SKM-1 (cell line): ENCODE results near the gene SIGLEC1.

Experiments used
- DNase-seq: peaks from one replicate; lab custom pipeline; 2025; ENCODE audit not compliant: unreplicated experiment; lab: John Stamatoyannopoulos, UW

SIGLEC1 gene

DNA sequence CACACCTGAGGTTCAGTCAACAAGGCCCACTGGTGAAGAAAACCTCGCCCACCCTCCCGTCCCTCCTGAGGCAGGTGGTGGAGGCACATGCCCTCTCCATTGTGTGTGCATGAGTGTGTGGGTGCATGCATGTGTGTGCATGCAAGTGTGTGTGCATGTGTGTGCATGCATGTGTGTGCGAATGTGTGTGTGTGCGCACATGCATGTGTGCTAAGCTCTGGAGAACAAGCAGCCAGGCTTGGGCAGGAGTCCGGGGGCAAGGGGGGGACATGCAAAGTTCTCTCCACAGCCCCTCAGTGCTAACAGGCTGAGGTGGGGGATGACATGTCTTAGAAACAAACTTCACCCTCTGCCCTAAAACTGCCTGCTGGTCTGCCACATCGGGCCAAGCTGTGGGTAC is 17.0 kb upstream of the SIGLEC1 start:
- DNase-seq: no peak

DNA sequence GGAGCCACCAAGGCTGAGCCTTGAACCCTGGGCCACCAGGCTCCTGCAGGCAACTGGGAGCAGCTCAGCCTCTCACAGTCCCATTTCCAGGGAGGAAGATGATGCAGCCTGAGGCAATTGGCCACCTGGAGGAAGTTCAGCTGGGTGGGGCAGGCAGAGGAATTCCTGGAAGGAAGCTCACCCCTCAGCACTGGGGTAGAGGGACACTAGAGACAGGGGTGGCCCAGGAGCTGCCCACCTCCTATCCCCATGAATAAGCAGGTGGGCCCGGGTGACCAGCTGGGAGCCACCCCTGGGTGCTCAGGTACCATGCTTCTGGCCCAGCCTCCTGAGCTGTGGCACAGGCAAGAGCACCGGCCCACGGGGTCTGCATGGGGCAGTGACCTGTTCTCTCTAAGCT is 16.5 kb upstream of the SIGLEC1 start:
- DNase-seq: no peak

DNA sequence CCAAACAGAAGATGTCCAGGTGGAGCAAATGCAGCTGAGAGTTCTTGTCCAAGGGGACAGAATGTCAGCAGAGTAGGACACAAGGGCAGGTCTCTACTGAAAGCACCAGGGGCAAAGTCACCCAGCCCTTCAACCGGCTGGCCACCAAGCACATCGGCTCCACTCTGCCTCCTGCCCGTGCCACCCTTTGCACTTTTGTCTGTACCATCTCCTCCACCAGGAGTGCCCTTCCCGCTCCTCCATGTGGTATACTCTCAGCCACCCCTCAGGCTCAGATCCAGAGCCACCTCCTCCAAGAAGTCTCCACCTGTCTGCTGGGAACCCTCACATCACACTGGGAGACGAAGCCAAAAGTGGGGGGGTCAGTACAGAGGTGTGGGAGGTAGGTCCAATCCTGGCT is 16.0 kb upstream of the SIGLEC1 start:
- no peak for DNase-seq

DNA sequence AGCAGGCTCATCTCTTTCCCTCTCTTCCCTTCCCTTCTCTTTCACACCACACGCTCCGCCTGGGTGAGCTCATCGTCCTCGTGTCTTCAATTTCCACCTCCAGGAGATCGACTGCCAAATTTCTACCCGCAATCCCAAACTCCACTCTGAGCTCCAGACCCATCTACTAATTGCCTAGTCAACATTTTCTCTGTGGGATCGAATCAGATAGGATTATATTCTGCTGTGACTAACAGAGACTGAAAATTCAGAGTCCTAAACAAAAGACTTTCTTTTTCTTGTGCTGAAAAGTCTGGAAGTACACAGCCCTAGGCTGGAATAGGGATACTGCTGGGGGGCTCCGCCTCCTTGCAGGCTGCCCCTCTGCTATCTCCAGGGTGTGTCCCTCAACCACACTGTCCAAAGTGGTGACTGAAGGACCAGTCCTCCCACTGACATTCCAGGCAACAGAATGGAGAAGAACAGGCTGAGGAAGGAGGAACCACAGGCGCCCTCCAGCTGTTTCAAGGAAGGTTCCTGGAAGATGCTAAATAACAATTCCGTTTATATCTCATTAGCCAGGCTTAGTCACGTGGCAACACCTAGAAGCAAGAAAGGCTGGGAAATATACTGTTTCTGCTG is 15.1 kb upstream of the SIGLEC1 start:
- no peak for DNase-seq

DNA sequence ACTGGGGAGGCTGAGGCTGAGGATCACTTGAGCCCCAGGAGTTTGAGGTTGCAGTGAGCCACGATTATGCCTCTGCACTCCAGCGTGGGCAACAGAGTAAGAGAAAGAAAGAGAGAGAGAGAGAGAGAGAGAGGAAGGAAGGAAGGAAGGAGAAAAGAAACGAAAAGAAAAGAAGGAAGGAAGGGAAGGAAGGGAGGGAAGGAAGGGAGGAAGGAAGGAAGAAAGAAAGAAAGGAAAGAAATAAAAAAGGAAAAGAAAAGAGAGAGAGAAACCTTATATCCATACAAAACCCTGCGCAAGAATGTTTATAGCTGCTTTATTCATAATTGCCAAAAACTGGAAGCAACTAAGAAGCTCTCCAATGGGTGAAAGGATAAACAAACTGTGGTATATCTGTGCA is 12.0 kb upstream of the SIGLEC1 start:
- DNase-seq: no peak

DNA sequence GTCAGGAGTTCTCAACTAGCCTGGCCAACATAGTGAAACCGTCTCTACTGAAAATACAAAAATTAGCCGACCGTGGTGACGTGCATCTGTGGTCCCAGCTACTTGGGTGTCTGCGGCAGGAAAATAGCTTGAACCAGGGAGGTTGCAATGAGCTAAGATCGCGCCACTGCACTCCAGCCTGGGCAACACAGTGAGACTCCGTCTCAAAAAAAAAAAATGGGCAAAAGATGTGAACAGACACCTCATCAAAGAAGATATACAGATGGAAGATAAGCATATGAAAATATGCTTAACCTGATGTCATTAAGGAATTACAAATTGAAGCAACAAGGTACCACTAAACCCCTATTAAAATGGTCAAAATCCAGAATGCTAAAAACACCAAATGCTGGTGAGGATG is 10.9 kb upstream of the SIGLEC1 start:
- no peak for DNase-seq

DNA sequence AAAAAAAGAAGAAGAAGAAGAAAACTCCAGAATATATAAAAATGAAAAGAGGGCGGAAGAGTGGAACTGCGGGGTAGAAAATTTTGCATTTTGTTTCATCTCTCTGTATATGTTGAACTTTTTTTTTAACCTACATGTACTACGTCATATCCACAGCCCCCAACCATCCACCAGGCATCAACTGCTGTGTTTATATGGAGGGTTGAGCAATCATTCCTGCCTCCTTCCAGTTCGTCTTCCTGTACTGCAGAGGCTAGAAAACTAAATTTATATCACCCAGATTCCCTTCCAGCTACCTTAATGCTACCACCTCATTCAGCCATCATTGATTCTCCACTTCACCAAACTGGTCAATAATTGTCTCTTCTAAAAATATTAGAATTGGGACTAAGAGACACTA is 9.5 kb upstream of the SIGLEC1 start:
- DNase-seq: no peak

DNA sequence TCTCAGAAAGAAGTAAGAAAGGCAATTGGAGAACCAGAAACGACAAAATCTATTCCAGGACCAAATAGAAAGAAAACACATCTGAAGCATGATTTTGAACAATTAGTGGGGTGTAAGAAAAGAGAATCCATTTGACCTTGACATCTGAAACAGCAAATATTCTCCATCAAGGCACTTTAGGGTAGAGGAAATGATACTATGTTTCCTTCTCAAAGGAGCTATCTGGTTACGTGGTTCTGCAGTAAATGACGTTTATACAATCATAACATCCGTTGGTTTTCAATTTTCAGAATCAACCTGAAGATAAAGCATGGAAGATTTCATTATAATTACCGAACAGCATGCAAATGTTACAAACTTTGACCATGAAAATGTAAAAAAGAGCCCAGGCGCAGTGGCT is 8.2 kb upstream of the SIGLEC1 start:
- no peak for DNase-seq

DNA sequence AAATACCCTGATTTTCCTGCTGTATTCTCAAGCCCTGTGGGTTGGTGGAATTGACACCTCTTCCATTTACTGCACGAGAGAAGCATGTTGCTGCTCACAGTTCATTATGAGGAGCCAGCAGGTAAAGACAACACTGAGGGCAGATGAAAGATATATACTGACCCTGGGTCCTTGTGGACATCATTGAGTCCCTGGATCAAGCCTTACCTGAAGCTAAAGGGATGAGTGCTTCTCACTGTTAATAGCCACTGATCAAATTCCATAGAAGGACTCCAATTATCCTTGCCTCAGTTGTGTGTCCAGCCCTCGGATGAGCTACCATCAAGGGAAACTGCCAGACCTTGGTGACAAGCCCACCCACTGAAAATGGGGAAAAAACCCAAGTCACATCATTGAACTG is 7.7 kb upstream of the SIGLEC1 start:
- DNase-seq: no peak

DNA sequence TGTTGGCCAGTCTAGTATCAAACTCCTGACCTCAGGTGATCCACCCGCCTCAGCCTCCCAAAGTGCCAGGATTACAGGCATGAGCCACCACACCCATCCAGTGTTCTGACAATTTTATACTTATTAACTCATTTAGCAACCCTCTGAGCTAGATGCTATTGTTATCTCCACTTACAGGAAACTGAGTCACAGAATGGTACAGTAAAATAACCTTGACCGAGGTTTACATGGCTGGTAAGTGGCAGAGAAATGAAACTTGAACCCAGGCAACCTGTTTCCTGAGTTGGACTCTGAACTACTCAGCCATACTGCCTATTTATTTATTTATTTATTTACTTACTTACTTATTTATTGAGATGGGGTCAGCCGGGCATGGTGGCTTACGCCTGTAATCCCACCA is 6.6 kb upstream of the SIGLEC1 start:
- DNase-seq: no peak

DNA sequence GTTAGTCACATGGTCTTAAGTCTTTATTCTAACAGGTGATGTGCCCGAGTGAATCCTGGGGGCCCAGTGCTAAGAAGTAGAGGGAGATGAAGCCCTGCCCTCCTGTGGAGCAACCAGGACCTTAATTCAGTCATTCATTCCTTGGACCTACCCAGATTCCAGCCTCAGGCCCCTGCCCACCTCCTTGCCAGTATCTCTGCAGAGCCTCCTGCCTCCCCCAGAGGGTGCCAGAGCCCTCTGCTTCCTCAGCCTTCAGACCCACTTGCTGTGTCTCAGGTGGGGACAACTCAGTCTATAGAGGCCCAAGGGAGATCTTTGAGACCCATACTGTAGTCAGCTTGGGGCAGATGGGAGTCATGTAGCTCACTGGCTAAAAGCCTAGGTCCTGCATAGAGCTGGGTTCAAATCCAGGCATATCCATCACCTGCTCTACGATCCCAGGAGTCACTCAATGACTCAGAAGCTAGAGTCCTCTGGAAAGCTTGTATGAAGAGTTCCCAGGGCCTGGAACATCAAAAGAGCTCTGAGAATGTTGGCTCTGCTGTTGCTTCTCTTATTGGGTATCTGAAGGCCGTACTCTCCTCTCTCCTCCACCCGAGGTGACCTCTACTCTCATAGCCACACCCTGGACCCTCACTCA is 3.9 kb upstream of the SIGLEC1 start:
- DNase-seq: no peak

DNA sequence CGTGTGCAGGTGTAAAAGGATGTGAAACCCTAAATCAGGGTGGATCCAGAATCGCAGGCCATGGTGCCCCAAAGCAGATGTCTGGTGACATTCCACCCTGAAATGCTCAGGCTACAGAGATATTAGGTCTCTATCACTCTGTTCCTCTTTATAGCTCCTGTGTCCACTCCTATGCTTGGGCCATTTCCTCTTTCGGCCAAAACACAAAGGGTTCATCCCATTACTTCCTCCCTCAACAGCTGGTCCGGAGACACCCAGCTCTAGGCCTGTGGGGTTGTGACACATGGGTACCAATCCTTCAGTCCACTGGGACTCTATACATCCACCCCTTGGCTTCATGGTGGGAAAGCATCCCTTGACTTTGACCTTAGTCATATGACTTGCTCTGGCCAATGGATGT is 1.7 kb upstream of the SIGLEC1 start:
- DNase-seq: no peak

DNA sequence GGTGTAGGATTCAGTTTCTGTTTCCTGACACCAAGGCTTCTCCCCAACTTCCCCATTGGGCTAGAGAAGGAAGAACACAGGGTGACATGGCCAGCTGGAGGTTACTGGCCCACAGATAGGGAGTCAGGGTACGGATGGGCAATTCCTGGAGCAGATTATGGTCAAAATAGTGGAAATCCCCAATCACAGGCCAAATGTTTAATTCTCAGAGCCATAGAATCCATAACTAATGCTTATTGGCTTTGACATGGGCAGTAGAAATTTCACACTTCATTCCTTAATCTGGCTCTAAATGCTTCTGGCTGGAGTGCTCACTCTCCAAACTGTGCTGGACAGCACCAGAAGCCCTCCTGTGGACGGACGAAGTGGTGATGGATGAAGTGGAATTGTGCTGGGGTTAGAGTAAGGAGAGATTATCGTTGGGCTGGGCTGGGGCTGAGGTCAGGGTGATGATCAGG is 887 bp downstream of the SIGLEC1 start:
- no peak for DNase-seq

DNA sequence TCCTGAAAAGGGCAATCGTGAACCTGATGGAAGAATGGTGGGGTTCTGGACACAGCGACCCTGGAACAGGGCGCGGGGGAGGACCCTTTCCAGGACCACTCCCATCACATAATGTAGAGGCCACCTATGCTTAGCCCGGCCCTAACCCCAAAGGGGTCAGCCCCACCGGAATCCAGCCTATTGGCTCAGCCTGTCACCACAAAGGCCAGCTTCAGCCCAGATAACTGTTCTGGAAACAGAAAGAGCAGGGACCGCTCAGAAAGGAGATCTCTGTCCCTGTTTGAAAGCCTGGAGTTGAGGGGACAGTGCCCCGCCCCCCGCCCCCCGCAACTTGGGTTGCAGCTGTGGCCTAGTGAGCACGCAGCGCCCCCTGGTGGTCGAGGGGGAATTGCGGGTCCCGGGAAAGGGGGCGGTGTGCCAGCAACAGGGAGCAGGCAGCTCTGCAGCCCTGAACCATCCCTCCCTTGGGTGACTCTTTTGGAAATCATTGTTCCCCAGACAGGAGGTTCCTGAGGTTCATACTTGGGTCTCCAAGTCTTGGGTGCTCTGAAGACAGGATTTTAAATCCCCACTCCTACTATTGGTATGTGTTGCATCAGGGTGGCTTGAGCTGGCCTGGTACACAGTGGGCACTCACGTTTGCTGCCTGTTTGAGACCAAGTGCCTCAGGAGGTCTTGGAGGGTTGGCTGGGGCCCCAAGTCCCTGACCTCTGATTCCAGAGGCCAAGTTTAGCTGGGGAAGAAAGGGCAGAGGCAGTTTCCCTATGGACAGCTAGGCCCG is 1.5 kb downstream of the SIGLEC1 start:
- DNase-seq: no peak

DNA sequence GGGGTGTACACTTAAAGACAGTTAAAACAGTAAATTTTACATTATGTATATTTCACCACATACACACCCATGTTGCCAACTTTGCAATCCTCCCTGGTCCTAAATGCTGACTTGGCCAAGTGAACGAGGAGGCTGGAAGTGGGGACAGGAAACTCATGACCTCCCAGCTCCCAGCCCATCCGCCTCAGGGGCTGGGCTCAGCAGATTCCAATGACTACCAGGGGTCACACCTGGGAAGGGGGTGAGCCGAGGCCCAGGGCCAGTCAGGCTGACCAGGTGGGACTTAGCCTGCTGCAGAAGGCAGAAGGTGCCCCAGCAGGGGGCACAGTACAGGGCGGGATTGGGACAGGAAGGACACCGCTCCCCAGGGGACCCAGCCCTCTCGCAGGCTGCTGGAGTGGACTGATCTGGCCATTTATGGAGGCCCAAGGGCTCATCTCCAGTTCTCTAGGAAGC is 2.4 kb downstream of the SIGLEC1 start:
- DNase-seq: no peak

DNA sequence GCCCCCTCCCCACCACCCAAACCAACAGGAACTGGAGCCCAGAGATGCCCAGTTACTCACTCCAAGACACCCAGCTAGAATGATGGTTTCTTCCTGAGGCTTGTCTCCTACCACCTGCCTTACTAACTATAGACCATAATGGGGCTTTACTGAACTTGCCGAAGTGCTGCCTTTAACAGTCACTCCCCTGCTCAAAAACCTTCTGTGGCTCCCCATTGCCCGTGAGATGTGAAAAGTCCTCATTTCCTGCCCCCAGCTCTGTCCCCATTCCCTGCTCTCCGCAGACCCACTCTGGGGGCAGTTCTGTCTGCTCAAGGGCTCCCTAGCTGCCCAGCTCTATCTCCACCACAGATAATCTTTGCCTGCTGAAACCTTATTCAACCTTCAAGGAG is 4.9 kb downstream of the SIGLEC1 start:
- DNase-seq: no peak

DNA sequence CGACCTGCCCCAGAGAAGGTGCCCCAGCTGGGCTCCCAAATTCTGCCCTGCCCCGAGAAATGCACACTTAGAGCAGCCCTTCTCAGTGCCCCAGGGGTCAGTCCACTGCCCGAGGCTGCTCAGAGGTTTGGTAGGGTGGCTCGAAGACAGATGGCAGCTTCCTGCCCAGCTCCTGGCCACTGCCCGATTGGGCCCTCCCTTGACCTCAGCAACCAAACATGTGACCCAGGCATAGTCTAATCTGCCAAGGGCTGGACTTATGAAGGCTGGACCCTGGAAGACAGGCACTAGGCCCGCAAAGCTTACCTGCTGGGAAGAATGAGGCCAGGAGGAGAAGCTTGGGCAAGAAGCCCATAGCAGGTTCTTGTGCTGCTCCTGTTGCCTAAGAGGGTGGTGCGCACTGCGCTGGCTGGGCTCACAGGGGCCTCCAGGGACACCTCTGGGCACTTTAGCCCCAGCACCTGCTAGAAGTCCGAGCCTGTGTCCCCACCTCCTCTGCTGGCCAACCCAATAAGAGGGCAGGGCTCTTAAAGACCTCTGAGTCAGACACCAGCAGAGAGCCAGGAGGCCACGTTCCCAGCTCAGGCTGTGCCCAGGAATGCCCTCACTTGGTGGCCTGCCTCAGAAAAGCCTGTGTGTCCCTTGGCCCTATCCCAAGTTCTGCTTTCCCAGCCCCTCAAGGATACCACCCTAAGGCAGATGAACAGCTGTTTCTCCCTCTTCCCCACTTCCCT is 5.5 kb downstream of the SIGLEC1 start:
- no peak for DNase-seq

DNA sequence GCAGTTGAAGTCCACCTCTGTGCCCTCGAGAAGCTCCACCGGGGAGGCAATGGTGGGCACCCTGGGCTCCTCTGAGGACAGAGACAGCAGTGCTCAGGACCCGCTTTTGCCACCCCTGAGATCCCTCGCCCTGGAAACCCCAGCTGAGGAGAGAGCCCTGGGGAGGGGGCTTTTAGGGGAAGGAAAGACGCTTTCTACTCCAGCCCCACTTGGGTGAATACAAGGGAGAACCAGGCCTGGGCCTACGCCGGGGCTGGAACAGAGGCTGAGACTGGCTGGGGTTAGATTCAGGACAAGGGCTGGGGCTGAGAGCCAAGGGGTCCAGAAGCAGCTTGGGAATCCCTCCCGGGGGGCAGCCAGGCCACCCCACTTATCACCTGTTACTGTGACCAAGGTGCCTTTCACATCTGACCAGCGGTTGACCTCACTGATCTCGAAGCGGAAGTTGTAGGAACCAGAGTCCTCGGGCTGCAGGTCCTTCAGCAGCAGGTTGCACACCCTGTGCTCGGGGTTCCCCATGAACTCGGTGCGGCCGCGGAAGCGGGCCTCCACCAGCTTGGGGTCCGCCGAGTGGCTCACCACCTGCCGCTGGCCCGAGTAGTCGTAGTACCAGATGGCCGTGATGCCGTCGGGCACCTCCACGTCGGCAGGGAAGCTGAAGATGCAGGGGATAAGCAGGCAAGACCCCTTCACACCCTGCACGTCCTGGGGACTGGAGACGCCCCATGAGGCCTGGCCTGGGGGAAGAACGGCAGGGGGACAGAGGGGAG is 6.2 kb downstream of the SIGLEC1 start:
- no peak for DNase-seq

DNA sequence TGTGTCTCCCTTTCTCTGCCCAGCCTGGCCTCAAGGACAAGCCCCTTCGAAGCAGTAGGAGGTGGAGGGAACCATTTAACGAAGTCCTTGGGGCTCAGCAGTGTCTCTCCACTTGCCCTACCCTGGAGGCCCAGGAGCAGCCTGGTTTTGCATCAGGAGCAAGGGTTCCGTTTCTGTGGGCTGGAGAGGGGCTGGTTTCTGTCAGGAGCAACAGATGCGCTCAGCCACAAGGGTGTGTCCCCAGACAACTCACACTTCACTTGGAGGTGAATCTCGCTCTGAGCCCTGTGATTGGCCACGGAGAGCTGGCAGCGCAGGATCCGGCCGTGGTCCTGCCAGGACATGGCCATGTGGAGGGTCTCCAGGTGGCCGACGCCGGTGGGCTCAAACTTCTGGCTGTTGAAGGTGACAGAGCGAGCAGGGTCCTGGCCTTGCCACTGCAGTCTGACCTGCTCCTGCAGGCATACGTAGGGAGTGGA is 6.9 kb downstream of the SIGLEC1 start:
- DNase-seq: no peak

DNA sequence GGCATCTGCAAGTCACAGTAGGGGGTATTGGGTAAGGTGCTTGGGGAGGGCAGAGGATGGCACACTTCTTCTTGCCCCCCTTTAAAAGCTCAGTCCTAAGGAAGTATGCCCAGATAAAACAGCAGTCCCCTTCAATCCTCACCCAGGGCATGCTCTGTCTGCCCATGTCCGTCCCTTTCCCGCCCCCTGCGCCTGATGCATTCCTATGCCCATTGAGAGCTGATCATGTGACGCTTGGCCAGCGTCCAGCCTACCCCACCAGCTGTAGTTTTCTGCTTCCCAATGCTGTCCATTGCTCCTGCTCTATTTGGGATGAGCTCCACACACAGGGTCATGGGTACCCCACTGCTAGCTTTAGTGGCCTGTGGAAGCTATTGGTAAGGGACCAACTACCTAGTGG is 8.3 kb downstream of the SIGLEC1 start:
- no peak for DNase-seq
